Measurements from ENCODE around the gene FBXW4.
"Not testable (repeated sequence)": the region's sequence is repeated elsewhere in the genome, so short reads cannot be mapped to it uniquely, and the experiment has no call there.

Gene FBXW4

GRCh38 chr10:101653536-101653935 is 41.4 kb downstream of the FBXW4 start:
- DNase-seq (ENCODE audit: low read depth), result no peak

GRCh38 chr10:101651336-101651735 is 43.6 kb downstream of the FBXW4 start:
- no peak for DNase-seq (ENCODE audit: low read depth)

GRCh38 chr10:101650863-101651262 is 44.1 kb downstream of the FBXW4 start:
- no peak for DNase-seq (ENCODE audit: low read depth)

- no peak for DNase-seq (ENCODE audit: low read depth)
Measured at GRCh38 chr10:101649525-101650085, 45.4 kb downstream of the FBXW4 start.

GRCh38 chr10:101647255-101647654 is 47.7 kb downstream of the FBXW4 start:
- no peak for DNase-seq (ENCODE audit: low read depth)

- DNase-seq (ENCODE audit: low read depth), result no peak
Measured at GRCh38 chr10:101646364-101646763, 48.6 kb downstream of the FBXW4 start.

- no peak for DNase-seq (ENCODE audit: low read depth)
Measured at GRCh38 chr10:101645659-101646058, 49.3 kb downstream of the FBXW4 start.

GRCh38 chr10:101644002-101644401 is 51.0 kb downstream of the FBXW4 start:
- DNase-seq (ENCODE audit: low read depth), result no peak

- no peak for DNase-seq (ENCODE audit: low read depth)
Measured at GRCh38 chr10:101643546-101643945, 51.4 kb downstream of the FBXW4 start.

- DNase-seq (ENCODE audit: low read depth), result no peak
Measured at GRCh38 chr10:101639141-101639900, 55.6 kb downstream of the FBXW4 start.

GRCh38 chr10:101633510-101633909 is 61.5 kb downstream of the FBXW4 start:
- not testable (repeated sequence) for DNase-seq (ENCODE audit: low read depth)

- no peak for DNase-seq (ENCODE audit: low read depth)
Measured at GRCh38 chr10:101631821-101632475, 63.0 kb downstream of the FBXW4 start.

- no peak for DNase-seq (ENCODE audit: low read depth)
Measured at GRCh38 chr10:101630633-101630920, 64.4 kb downstream of the FBXW4 start.

- DNase-seq (ENCODE audit: low read depth), result no peak
Measured at GRCh38 chr10:101629837-101630632, 64.9 kb downstream of the FBXW4 start.

- DNase-seq (ENCODE audit: low read depth), result no peak
Measured at GRCh38 chr10:101625821-101626412, 69.1 kb downstream of the FBXW4 start.

- no peak for DNase-seq (ENCODE audit: low read depth)
Measured at GRCh38 chr10:101624526-101625102, 70.4 kb downstream of the FBXW4 start.

- no peak for DNase-seq (ENCODE audit: low read depth)
Measured at GRCh38 chr10:101623528-101623927, 71.4 kb downstream of the FBXW4 start.

GRCh38 chr10:101619983-101620382 is 75.0 kb downstream of the FBXW4 start:
- DNase-seq (ENCODE audit: low read depth), result no peak

GRCh38 chr10:101618871-101619270 is 76.1 kb downstream of the FBXW4 start:
- no peak for DNase-seq (ENCODE audit: low read depth)

- DNase-seq (ENCODE audit: low read depth), result no peak
Measured at GRCh38 chr10:101617824-101618568, 77.0 kb downstream of the FBXW4 start.

- DNase-seq (ENCODE audit: low read depth), result no peak
Measured at GRCh38 chr10:101617102-101617823, 77.7 kb downstream of the FBXW4 start.
